MM.1S (cell line): Measurements from ENCODE around the gene VSIG2.

Experiments
- EZH2 ChIP-seq: fragments of 300-600 bp; sonication (generic); optimal IDR thresholded peaks from 2 replicates; pipeline ENCODE3; 2017; ENCODE audit warnings: low read depth, mild to moderate bottlenecking, antibody characterized with exemption, low read length, mixed read lengths
- EZH2phosphoT487 ChIP-seq: fragments of 300-600 bp; sonication (generic); IDR thresholded peaks from 2 replicates; pipeline ENCODE4 v1.6.1; 2018; ENCODE audit warnings: antibody characterized with exemption, low read length
- TF ChIP-seq, protein P1 (sequence below): fragments of 300-600 bp; sonication (generic); IDR thresholded peaks from 2 replicates; pipeline ENCODE4 v1.5.1; 2016; ENCODE audit warnings: antibody characterized with exemption, low read length, mixed read lengths

DNA sequence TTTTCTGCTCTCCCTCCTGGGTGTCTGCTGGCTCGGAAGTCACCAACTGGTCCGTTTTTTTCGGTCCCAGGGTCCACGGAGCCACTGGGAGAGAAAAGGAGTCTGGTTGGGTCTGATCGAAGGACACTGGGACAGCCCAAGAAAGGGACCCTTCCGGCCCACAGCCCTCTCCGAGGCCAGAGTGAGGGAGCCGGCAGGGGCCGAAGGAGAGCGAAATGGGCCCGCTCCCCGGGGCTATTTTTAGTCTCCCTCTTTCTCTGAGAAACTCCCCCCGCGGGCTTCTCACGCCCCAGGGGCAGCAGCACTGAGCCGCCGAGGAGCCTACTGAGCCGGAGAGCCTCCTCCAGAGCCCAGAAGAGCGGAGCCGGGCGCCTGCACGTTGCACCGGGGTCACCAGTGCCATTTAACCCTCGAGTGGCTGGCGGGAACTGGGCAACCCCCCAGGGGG lies 8.2 kb upstream of the VSIG2 start:
- TF ChIP-seq, protein P1, sequence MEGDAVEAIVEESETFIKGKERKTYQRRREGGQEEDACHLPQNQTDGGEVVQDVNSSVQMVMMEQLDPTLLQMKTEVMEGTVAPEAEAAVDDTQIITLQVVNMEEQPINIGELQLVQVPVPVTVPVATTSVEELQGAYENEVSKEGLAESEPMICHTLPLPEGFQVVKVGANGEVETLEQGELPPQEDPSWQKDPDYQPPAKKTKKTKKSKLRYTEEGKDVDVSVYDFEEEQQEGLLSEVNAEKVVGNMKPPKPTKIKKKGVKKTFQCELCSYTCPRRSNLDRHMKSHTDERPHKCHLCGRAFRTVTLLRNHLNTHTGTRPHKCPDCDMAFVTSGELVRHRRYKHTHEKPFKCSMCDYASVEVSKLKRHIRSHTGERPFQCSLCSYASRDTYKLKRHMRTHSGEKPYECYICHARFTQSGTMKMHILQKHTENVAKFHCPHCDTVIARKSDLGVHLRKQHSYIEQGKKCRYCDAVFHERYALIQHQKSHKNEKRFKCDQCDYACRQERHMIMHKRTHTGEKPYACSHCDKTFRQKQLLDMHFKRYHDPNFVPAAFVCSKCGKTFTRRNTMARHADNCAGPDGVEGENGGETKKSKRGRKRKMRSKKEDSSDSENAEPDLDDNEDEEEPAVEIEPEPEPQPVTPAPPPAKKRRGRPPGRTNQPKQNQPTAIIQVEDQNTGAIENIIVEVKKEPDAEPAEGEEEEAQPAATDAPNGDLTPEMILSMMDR, result no peak
- TF ChIP-seq EZH2, result no peak
- TF ChIP-seq EZH2phosphoT487, result no peak
